GM03348 (cell line): ENCODE measurements around the gene NR1I3.
"Not testable (repeated sequence)": the region's sequence is repeated elsewhere in the genome, so short reads cannot be mapped to it uniquely, and the experiment has no call there.

Experiments
- DNase-seq: peaks from one replicate; pipeline ENCODE4 v3.0.0; 2012; ENCODE audit warnings: low spot score

Gene NR1I3

GRCh38 chr1:161238039-161238473 lies at the start of gene NR1I3:
Gene NR1I3 (minus strand): TSS chr1:161238203. CDS start chr1:161236565, 1,638 bp downstream.
- peak; percentile 24 for DNase-seq

- no peak for DNase-seq
Observed at GRCh38 chr1:161287482-161288054, 49.6 kb upstream of the NR1I3 start.

- DNase-seq = no peak
Observed at GRCh38 chr1:161285521-161285920, 47.5 kb upstream of the NR1I3 start.

- no peak for DNase-seq
Observed at GRCh38 chr1:161285113-161285512, 47.1 kb upstream of the NR1I3 start.

- DNase-seq = no peak
Observed at GRCh38 chr1:161282991-161283390, 45.0 kb upstream of the NR1I3 start.

GRCh38 chr1:161274874-161275273 lies 36.9 kb upstream of the NR1I3 start:
- DNase-seq = no peak

GRCh38 chr1:161273402-161273801 lies 35.4 kb upstream of the NR1I3 start:
- DNase-seq = no peak

- DNase-seq = no peak
Observed at GRCh38 chr1:161267321-161267720, 29.3 kb upstream of the NR1I3 start.

- no peak for DNase-seq
Observed at GRCh38 chr1:161266836-161267235, 28.8 kb upstream of the NR1I3 start.

GRCh38 chr1:161266202-161266601 lies 28.2 kb upstream of the NR1I3 start:
- DNase-seq = no peak

- no peak for DNase-seq
Observed at GRCh38 chr1:161265305-161265704, 27.3 kb upstream of the NR1I3 start.

- DNase-seq = no peak
Observed at GRCh38 chr1:161261261-161262235, 23.5 kb upstream of the NR1I3 start.

- no peak for DNase-seq
Observed at GRCh38 chr1:161260376-161261260, 22.6 kb upstream of the NR1I3 start.

- DNase-seq = no peak
Observed at GRCh38 chr1:161259765-161260164, 21.8 kb upstream of the NR1I3 start.

GRCh38 chr1:161259345-161259702 lies 21.3 kb upstream of the NR1I3 start:
- DNase-seq = no peak

- peak; percentile 63 for DNase-seq
Observed at GRCh38 chr1:161258439-161259344, 20.7 kb upstream of the NR1I3 start, which contains the start of gene PCP4L1. Gene PCP4L1 (plus strand): TSS chr1:161258745. CDS start chr1:161258975, 230 bp downstream.

GRCh38 chr1:161257109-161257508 lies 19.1 kb upstream of the NR1I3 start:
- DNase-seq = not testable (repeated sequence)

- DNase-seq = not testable (repeated sequence)
Observed at GRCh38 chr1:161255955-161256520, 18.0 kb upstream of the NR1I3 start.

GRCh38 chr1:161255302-161255701 lies 17.3 kb upstream of the NR1I3 start:
- not testable (repeated sequence) for DNase-seq

- no peak for DNase-seq
Observed at GRCh38 chr1:161251579-161251978, 13.6 kb upstream of the NR1I3 start.

GRCh38 chr1:161250829-161251228 lies 12.8 kb upstream of the NR1I3 start:
- DNase-seq = no peak
